Adipocyte (in vitro differentiated cells): ENCODE data around the gene PDGFC.

ENCODE experiments used
- DNase-seq: peaks from one replicate; pipeline ENCODE4 v3.0.0-alpha.2; 2015; ENCODE audit warnings: low read depth
- H3K27me3 ChIP-seq: replicated peaks from 2 replicates; pipeline ENCODE4 v1.7.0; 2013; ENCODE audit warnings: mild to moderate bottlenecking, low read length, moderate library complexity; ENCODE audit not compliant: control insufficient read depth, insufficient read depth
- H3K36me3 ChIP-seq: 2 replicates; pipeline ENCODE4 v1.7.0; 2013; ENCODE audit warnings: low read length, mild to moderate bottlenecking, moderate library complexity; ENCODE audit not compliant: control insufficient read depth, insufficient read depth, severe bottlenecking
- H3K4me1 ChIP-seq: 2 replicates; pipeline ENCODE4 v1.7.0; 2013; ENCODE audit warnings: mild to moderate bottlenecking, low read length, moderate library complexity; ENCODE audit not compliant: control insufficient read depth, insufficient read depth
- H3K4me3 ChIP-seq: 2 replicates; pipeline ENCODE4 v1.7.0; 2013; ENCODE audit warnings: mild to moderate bottlenecking, low read length, moderate library complexity
- H3K9ac ChIP-seq: 2 replicates; pipeline ENCODE4 v1.7.0; 2013; ENCODE audit warnings: mild to moderate bottlenecking, low read length, moderate library complexity
- H3K9me3 ChIP-seq: 2 replicates; pipeline ENCODE4 v1.7.0; 2013; ENCODE audit warnings: mild to moderate bottlenecking, low read length, moderate library complexity; ENCODE audit not compliant: control insufficient read depth

The PDGFC gene

DNA sequence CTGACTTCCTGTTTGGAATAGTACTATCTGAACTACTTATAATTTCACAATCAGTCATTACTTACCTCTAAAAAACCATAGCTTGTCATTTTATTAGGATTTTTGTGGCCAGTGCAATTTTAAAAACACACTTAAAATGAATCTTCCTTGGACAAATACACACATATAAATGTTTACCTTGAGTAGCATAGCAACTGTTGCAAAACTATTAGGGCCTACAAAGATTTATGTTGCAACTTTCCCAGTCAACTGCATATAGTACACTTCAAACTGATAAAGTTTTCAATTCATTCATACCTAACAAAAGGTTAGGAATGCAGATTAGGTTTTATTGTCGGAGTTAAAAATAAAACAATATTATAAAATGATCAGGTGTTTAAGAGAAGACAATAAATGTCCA lies 193.0 kb downstream of the PDGFC start:
- peak; percentile 82 for DNase-seq
- H3K9ac ChIP-seq, result no peak overlapping the region

GRCh38 chr4:156778093-156778492 lies 193.5 kb downstream of the PDGFC start:
- Histone ChIP-seq H3K4me3 (no peak overlapping the region), H3K27me3 (no peaks in the 10 kb centered on the region), H3K36me3 (no peaks in the 10 kb centered on the region), H3K9me3 (no peaks in the 10 kb centered on the region), H3K4me1 (peaks cover 38% of the 10 kb centered on the region), H3K9ac (no peak overlapping the region)
- no peak for DNase-seq

More for the DNA sequence above, 193.0 kb downstream of the PDGFC start:
- Histone ChIP-seq H3K4me1 (peaks cover 37% of the 10 kb centered on the region), H3K4me3 (no peak overlapping the region), H3K36me3 (no peaks in the 10 kb centered on the region), H3K9me3 (no peaks in the 10 kb centered on the region), H3K27me3 (no peaks in the 10 kb centered on the region)

- no peaks in the 10 kb centered on the region for H3K27me3 ChIP-seq
Measured at GRCh38 chr4:156775813-156776212, 195.8 kb downstream of the PDGFC start.

GRCh38 chr4:156774422-156774821 lies 197.2 kb downstream of the PDGFC start:
- Histone ChIP-seq H3K9me3 (no peaks in the 10 kb centered on the region), H3K4me1 (peaks cover 60% of the 10 kb centered on the region), H3K36me3 (no peaks in the 10 kb centered on the region), H3K9ac (peak overlapping the region; percentile 40), H3K27me3 (no peaks in the 10 kb centered on the region), H3K4me3 (peak overlapping the region; percentile 46)
- DNase-seq, result peak; percentile 86

More at GRCh38 chr4:156775813-156776212, 195.8 kb downstream of the PDGFC start:
- H3K4me1 ChIP-seq, result peaks cover 54% of the 10 kb centered on the region
- no peak overlapping the region for H3K4me3 ChIP-seq
- no peak for DNase-seq
- no peaks in the 10 kb centered on the region for H3K36me3 ChIP-seq
- H3K9ac ChIP-seq, result no peak overlapping the region
- H3K9me3 ChIP-seq, result no peaks in the 10 kb centered on the region

- H3K4me1 ChIP-seq, result peaks cover 54% of the 10 kb centered on the region
- H3K9me3 ChIP-seq, result no peaks in the 10 kb centered on the region
- H3K9ac ChIP-seq, result peak overlapping the region; percentile 40
- peak overlapping the region; percentile 46 for H3K4me3 ChIP-seq
- DNase-seq, result no peak
- H3K36me3 ChIP-seq, result no peaks in the 10 kb centered on the region
- H3K27me3 ChIP-seq, result no peaks in the 10 kb centered on the region
Measured at GRCh38 chr4:156773648-156774357, 197.8 kb downstream of the PDGFC start.

GRCh38 chr4:156771171-156771837 lies 200.3 kb downstream of the PDGFC start:
- H3K27me3 ChIP-seq, result no peaks in the 10 kb centered on the region
- peak; percentile 92 for DNase-seq
- H3K4me1 ChIP-seq, result peaks cover 47% of the 10 kb centered on the region
- peak overlapping the region; percentile 76 for H3K4me3 ChIP-seq
- H3K9ac ChIP-seq, result peak overlapping the region; percentile 86
- no peaks in the 10 kb centered on the region for H3K9me3 ChIP-seq
- no peaks in the 10 kb centered on the region for H3K36me3 ChIP-seq

DNA sequence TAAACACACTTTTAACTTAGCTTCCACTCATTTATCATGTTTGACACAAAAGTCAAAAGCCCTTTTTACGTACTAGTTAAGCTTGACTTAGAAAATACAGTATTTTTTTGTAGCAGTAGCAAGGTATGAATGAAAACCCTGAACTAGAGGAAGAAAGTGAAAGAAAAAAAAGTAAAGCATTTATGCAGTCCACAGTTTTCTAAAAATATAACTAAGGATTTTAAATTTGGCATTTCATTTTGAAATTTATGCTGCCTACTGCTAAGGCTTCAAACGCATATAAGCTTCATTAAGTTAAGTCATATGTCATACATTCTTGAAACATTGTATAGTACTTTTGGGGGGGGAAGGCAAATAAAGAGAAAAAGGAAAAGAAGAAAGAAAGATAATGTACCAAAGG lies 201.5 kb downstream of the PDGFC start:
- Histone ChIP-seq H3K4me1 (peaks cover 48% of the 10 kb centered on the region), H3K9me3 (no peaks in the 10 kb centered on the region), H3K36me3 (no peaks in the 10 kb centered on the region), H3K27me3 (no peaks in the 10 kb centered on the region), H3K4me3 (no peak overlapping the region), H3K9ac (no peak overlapping the region)
- no peak for DNase-seq

DNA sequence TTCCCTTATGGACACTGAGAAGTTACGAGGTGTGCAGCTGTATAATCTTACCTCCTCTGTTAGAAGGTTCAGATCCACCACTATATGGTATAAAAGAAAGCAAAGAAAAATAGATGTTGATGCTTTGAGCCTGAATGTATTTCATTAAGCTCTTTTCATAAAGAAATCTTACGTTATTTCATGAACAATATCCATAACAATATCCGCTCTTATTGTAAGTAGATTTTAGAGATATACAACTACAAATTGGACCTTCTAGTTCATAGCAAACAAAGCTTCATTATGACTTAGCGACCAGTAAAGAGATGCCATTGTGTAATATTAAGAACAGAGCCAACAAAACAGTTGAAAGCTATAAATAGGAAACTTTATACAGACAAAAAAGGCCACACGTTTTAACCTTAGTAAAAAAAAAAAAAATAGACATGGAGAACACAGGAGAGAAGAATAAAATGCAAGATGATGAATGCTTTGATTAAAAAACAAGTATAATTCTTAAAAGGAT lies 203.6 kb downstream of the PDGFC start:
- DNase-seq, result no peak
- Histone ChIP-seq H3K27me3 (no peaks in the 10 kb centered on the region), H3K4me3 (no peak overlapping the region), H3K9me3 (no peaks in the 10 kb centered on the region), H3K36me3 (no peaks in the 10 kb centered on the region), H3K4me1 (peaks cover 51% of the 10 kb centered on the region), H3K9ac (no peak overlapping the region)

- Histone ChIP-seq H3K9me3 (no peaks in the 10 kb centered on the region), H3K27me3 (no peaks in the 10 kb centered on the region), H3K36me3 (peaks cover 4% of the 10 kb centered on the region), H3K4me3 (no peak overlapping the region), H3K4me1 (peaks cover 40% of the 10 kb centered on the region), H3K9ac (no peak overlapping the region)
- no peak for DNase-seq
Measured at GRCh38 chr4:156766846-156767245, 204.8 kb downstream of the PDGFC start.

GRCh38 chr4:156765277-156765676 lies 206.3 kb downstream of the PDGFC start:
- H3K27me3 ChIP-seq, result no peaks in the 10 kb centered on the region
- peaks cover 7% of the 10 kb centered on the region for H3K36me3 ChIP-seq
- no peaks in the 10 kb centered on the region for H3K9me3 ChIP-seq
- H3K9ac ChIP-seq, result no peak overlapping the region
- H3K4me1 ChIP-seq, result peaks cover 26% of the 10 kb centered on the region
- no peak overlapping the region for H3K4me3 ChIP-seq
- DNase-seq, result peak; percentile 39

DNA sequence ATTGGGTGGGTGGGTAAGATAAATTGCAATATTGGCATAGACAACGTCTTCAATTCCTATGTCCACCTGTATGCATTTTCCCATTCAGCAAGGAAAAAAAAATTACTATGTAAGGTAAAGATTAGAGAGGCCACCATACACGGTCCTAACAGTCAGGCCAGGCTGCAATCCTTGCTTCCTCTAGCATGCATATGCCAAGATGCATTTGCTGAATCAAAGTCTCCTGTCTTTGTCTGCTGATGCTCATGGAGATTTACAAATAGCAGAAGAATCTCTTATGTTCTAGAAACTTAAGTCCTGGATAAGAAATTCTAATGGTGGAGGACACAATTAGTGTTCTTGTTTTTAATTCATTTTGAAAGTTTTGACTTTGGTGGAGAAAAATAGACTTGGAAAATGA lies 206.8 kb downstream of the PDGFC start:
- Histone ChIP-seq H3K9me3 (no peaks in the 10 kb centered on the region), H3K9ac (no peak overlapping the region), H3K4me3 (no peak overlapping the region), H3K27me3 (no peaks in the 10 kb centered on the region), H3K36me3 (peaks cover 7% of the 10 kb centered on the region), H3K4me1 (peaks cover 21% of the 10 kb centered on the region)
- DNase-seq, result peak; percentile 15
